NCI-H2196 treated with DMSO at 0.1 percent for 48 hours (cell line): ENCODE data around the gene DEGS2.

ENCODE experiments used
- DNase-seq: peaks from one replicate; lab custom pipeline; 2025; ENCODE audit not compliant: unreplicated experiment; lab: John Stamatoyannopoulos, UW

The DEGS2 gene

GRCh38 chr14:100134586-100134985 is 24.9 kb downstream of the DEGS2 start:
- no peak for DNase-seq

- DNase-seq: no peak
Observed at GRCh38 chr14:100132903-100133510, 26.4 kb downstream of the DEGS2 start.

- DNase-seq: no peak
Observed at GRCh38 chr14:100132161-100132902, 27.1 kb downstream of the DEGS2 start.

DNA sequence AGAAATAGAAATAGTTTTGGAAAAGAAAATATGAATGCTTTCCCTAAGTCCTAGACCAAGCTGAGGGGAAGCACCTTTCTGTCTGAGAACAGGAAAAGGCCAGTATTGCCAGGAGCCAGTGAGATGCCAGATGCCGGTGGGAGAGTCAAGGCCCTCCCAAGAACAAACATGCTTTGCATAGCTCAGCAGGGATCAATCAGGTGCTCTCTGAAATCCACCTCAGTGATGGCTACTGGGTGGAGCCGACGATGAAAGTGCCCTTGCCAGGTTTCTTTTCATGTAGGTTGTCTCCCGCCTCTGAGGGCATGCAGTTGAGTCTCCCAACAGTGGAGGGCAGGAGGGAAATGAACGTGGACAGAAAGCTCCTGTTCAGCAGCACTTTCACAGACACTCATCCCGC is 28.3 kb downstream of the DEGS2 start:
- no peak for DNase-seq

- DNase-seq: no peak
Observed at GRCh38 chr14:100130521-100130920, 28.9 kb downstream of the DEGS2 start.

- DNase-seq: no peak
Observed at GRCh38 chr14:100129161-100129589, 30.3 kb downstream of the DEGS2 start.

- no peak for DNase-seq
Observed at GRCh38 chr14:100128688-100129087, 30.8 kb downstream of the DEGS2 start.

GRCh38 chr14:100127853-100128455 is 31.5 kb downstream of the DEGS2 start:
- no peak for DNase-seq

- DNase-seq: no peak
Observed at GRCh38 chr14:100126401-100126800, 33.0 kb downstream of the DEGS2 start.

DNA sequence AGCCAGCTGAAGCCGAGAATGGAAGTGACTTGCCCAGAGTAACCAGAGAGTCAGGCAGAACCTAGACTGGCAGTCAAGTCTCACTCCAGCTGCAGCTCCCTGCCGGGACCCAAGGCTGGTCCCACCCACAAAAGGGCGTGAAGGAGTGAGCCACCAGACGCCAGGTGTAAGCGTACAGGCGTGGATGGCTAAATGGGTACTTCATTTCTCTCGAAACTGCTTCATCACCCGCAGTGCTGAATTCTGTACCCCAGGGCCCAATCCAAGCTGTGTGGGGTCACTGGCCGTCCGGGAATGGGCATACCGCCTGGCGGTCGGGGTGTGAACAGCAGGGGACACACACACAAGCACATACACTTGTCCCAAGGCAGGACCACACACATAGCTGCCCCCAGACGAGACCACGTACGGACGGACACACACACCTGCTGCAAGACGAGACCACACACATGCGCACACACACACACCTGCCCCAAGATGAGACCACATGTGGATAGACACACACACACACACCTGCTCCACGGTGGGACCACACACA is 34.8 kb downstream of the DEGS2 start:
- DNase-seq: no peak

DNA sequence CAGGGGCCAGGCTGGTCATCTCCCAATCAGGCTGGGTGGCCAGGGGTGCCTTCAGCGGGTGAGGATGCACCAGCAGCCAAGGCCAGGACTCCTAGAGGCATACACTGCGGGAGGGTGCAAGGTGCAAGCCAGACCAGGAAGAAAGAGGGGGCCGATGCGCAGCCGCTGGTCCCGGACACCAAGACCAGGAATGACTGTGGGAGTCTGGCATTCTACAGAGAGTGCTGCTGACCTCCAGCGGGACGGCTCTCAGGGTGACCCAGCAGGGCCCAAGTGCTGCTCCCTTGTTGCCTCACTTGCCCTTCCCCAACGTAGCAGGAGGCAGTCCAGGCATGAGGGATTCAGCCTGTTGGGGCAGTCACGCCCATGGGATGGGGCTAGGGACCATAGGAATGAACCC is 35.8 kb downstream of the DEGS2 start:
- DNase-seq: no peak

DNA sequence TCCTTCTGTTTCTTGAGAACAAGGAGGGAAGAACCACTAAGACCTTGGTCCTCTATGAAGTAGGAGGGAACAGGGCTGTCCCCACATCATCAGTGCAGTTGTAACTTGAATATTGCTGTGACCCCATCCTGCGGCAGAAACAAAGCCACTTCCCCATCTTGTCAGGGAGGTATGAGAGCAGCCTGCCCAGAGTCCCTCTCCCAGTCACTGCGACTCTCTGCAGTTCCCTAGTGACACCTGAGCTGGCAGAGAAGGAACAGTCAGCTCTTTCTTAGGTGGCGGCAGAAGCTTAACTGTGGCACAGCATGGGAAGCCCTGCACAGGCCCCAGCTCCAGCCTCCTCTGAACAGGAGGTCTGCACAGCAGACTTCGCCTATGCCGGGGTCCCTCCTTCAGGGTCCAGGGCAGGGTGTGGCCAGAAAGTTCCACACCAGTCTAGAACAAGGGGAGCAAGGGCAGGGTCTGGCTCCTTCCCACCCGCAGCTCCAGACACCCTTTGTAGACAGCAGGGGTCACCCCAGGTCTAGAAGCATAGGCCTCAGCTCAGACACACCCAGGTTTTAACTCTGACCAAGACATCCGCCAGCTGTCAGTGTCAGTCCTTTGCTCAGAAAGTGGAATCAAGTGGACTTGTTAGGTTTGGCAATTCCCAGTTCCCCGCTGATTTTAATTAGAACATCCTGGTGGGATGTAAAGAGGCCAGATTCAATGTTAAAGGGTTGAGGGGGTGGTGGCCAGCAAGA is 36.8 kb downstream of the DEGS2 start:
- no peak for DNase-seq

DNA sequence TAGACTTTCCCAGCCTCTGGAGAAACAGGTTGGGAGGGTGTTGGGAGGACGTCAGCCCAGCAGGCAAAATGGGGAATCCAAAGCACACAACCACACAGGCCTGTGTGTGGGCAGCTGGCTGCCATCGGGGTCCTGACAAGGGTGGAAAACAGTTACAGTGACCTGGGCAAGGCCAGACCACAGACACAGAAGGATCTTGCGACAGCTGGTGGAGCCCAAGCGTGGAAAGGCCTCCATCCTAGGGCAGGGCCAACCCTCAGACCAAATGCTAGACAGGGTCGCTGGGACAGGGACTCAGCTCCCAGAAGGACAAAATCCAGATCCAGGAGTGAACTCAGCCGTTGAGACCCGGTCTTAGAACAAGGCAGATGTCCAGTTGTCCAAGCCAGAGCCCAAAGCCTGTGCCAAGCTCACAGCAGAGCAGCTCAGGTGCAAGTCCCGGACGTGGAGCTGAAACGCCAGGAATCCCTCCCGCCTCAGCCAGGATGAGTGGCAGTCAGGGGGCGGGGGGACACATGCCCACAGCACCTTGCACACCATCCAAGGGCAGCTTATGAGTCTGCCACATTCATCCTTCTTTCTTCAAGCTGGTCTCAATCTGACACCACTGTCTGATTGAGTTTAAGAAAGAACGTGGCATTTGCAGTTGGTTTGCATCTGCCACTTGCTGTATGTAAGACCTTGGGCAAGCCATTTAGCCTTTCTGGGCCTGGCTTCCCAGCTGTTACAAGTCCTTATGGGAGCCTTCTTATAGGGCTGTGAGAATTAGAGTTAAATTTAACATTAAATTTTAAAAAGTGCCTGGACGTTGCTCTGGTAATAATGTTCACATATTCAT is 37.6 kb downstream of the DEGS2 start:
- no peak for DNase-seq

GRCh38 chr14:100120522-100121269 is 38.7 kb downstream of the DEGS2 start:
- DNase-seq: no peak

DNA sequence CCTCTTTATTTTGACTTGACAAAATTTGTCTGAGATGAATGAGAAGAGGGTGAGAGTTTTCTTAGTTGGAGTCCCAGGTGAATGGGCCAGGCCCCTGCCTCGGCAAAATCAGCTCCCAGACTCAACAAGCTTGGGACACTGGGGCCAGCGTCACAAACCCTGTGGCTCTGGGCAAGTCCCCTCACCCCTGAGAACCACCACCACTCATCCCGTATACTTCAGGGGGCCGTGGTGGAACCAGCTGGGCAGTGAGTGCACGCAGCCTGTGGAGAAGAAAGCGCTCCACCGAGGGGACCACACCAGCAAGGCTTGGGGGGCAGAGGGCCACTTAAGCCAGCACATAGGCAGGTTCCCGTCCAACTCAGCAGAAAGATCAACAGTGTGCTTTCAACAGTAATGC is 40.2 kb downstream of the DEGS2 start:
- no peak for DNase-seq

DNA sequence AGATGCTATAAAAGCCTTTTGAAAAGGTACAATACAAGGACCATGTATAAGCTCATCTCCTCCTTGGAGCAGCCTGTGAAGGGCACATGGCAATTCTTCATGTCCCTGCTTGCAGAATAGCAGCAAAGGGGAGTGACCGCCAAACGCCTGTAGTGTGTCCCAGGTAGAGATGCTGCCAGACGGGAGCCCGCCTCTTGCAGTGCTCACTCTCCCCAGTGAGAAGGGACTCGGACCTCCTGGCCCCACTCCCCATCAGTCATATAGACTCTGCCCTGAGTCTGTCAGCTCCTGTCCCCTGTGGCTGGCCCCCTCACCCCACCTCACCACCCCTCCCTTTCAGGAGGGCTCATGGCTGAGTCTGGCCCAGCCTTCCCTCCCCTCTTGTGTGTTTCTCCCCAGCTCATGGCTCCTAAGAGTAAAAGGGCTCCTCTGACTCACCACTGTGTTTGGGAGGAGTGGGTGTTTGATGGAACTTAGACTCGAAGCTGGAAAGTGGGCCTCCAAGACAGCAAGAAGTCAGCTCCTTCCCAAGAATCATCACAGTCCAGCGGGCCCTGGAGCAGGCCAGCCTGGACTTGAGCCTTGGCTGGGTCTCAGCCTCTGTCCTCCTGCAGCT is 40.9 kb downstream of the DEGS2 start:
- no peak for DNase-seq

GRCh38 chr14:100117633-100118395 is 41.6 kb downstream of the DEGS2 start:
- no peak for DNase-seq

- DNase-seq: no peak
Observed at GRCh38 chr14:100117026-100117425, 42.4 kb downstream of the DEGS2 start.

DNA sequence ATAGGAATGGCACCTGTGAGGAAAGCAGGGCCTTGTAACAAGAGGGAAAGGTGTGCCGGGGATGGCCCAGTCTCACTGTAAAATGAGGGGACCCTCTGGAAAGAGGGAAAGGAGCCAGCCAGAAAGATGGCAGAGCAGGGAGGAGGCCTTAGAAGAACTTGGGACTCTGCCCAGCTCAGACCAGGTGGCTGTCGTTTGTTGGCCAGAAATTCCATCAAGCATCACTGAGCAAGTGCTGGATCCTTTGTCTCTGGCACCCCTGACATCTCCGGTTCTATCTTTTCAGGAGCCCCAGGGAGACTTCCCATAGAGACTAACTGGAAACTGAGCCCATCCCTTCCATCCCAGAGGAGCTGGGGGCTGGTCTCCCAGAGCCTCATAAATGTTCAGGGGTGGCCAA is 43.3 kb downstream of the DEGS2 start:
- DNase-seq: no peak
